Stomach (tissue), 9 donors: Measurements from ENCODE around the gene PTPRJ. TPM values are rescaled to one million over a fixed set of nuclear protein-coding genes. Genes with fewer than 3 reads are reported as not detected.
"Not testable (repeated sequence)": the region's sequence is repeated elsewhere in the genome, so short reads cannot be mapped to it uniquely, and the experiment has no call there.

Experiments
- DNase-seq, 2 donors: peaks; one replicate each; pipeline versions ENCODE4 v3.0.0 to v3.0.0-alpha.2; 2013 to 2019
- H3K27ac ChIP-seq, 5 donors: fragments of 200-600 bp in 4 of 5; sonication (generic) in 4 of 5; one replicate each; pipeline ENCODE4 v1.5.1; 2013 to 2019; ENCODE audit warnings: mild to moderate bottlenecking in 1 of 5, moderate library complexity in 1 of 5
- H3K27me3 ChIP-seq, 3 donors: fragments of 200-600 bp; sonication (generic); one replicate each; pipeline ENCODE4 v1.5.1; 2017 to 2019; ENCODE audit warnings: mixed run types in 1 of 3
- H3K36me3 ChIP-seq, 4 donors: fragments of 200-600 bp; sonication (generic); 1 replicate in 3 of 4; 2 replicates in 1 of 4; pipeline ENCODE4 v1.5.1; 2016 to 2019
- H3K4me1 ChIP-seq, 4 donors: fragments of 200-600 bp; sonication (generic); one replicate each; pipeline ENCODE4 v1.5.1; 2016 to 2019
- H3K4me3 ChIP-seq, 4 donors: fragments of 200-600 bp; sonication (generic) in 3 of 4; one replicate each; pipeline ENCODE4 v1.5.1; 2016 to 2019; ENCODE audit warnings: mild to moderate bottlenecking in 1 of 4
- H3K9me3 ChIP-seq, 4 donors: fragments of 200-600 bp; sonication (generic); one replicate each; pipeline ENCODE4 v1.5.1; 2016 to 2019
- EP300 ChIP-seq: sonication (generic); formaldehyde crosslinking; IDR thresholded peaks from one replicate; pipeline ENCODE4 v1.6.1; 2017; ENCODE audit warnings: antibody characterized with exemption
- POLR2A ChIP-seq, 4 donors: fragments of 450-650 bp; IDR thresholded peaks; one replicate each; pipeline ENCODE4 v1.6.1; 2016; ENCODE audit warnings: antibody characterized with exemption in 4 of 4, control low read depth in 2 of 4, mild to moderate bottlenecking in 1 of 4, moderate library complexity in 1 of 4
- POLR2AphosphoS5 ChIP-seq, 3 donors: sonication (generic); formaldehyde crosslinking; IDR thresholded peaks; one replicate each; pipeline ENCODE4 v1.6.1; 2016; ENCODE audit warnings: antibody characterized with exemption in 3 of 3
- WGBS, 5 donors: extraction: QIAGEN DNeasy Blood & Tissue Kit in 3 of 5; methylation state at CpG; one replicate each; pipeline versions ENCODE4 v1.1.5 to v1.1.7; 2013 to 2018; 5-methylcytosine and 5-hydroxymethylcytosine counted together
- intact Hi-C: fragments of 100-400 bp; cut with DNase I; formaldehyde crosslinking; loops from one replicate; pipeline ENCODE4 v1.15.1; 2023; ENCODE audit warnings: low total_unique reads
- polyA plus RNA-seq, 3 donors: library from polyadenylated mRNA; stranded (reverse); fragments of 200-250 nt; gene quantifications; one replicate each; pipeline ENCODE4 v1.2.3, GENCODE V29; 2013
- total RNA-seq, 5 donors: library from RNA; depleted of rRNA; stranded (reverse); fragments of >200 nt; gene quantifications; one replicate each; pipeline versions ENCODE4 v1.1.0 to v1.2.3, GENCODE V29; 2014 to 2016
- TF ChIP-seq, protein P1 (sequence below), 7 experiments: fragments of 450-650 bp in 4 of 7; fragments of 200-600 bp in 3 of 7; sonication (generic) in 3 of 7; IDR thresholded peaks; one replicate each; pipeline ENCODE4 v1.5.1; 2016 to 2019; ENCODE audit warnings: antibody characterized with exemption in 7 of 7, control low read depth in 2 of 7, mild to moderate bottlenecking in 1 of 7
- donor health status: healthy with polysubstance abuse.
- donor health status: Bipolar disorder and iron deficiency.
- donor health status: healthy.

The PTPRJ gene
- total and polyA plus RNA-seq, 8 donors: 2.6 to 351 (median 20.7) TPM

DNA sequence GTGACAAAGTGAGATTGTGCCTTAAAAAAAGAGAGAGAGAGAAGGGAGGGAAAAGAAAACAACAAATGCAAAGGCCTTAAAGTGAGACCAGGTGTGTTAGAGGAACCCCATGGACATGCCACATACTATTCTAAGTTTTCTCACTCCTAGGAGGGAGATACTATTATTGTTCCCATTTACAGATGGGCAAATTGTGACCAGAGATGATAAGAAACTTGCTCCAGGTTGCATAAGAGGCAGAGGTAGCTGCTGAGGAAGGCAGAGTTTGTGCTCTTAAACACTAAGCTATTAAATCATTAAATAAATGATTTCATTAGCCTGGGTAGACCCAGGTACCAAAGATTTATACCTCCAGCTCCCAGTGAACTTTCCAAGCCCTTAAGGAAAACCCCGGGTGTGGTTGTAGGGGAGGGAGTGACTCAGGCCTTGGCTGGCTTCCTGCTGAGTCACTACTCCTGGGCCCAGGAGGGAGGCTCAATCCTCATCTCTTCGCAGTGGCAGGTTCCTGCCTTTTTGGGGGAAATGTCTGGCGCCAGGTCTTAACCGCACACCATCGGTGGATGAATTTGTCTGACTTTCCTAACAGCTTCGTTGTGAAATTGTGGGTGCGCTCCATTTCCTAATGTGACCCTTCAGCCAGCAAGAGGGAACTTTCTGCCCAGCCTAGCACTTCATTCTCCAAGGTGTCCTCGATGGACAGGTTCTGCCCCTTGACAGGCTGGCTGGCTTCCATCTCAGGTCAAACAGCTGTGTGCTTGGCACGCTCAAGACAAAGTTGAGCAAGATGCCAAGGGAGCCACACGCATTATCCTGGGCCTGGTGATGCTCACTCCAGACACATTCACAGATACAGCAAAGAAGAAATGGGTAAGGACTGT is 33.4 kb upstream of the PTPRJ start:
- TF ChIP-seq POLR2AphosphoS5 (IDR thresholded peaks at IDR 0.05): peak in 2 of 3 donors; percentile 43 to 69
- TF ChIP-seq POLR2A (IDR thresholded peaks at IDR 0.05): no peak
- Histone ChIP-seq H3K27me3 (no peaks in the 10 kb centered on the region), H3K36me3 (no peaks in the 10 kb centered on the region), H3K9me3 (no peaks in the 10 kb centered on the region), H3K4me1 (peaks cover 0 to 34% (median 14%) of the 10 kb centered on the region in 4 donors), H3K4me3 (no peak overlapping the region), H3K27ac (peak overlapping the region; percentile 12 to 80 (median 32))
- intact Hi-C loops: no loop called here
- 31 to 41% (median 40%) methylated on average over 10 of the region's 10 CpGs for WGBS, 5 donors
- DNase-seq: peak; percentile 84

DNA sequence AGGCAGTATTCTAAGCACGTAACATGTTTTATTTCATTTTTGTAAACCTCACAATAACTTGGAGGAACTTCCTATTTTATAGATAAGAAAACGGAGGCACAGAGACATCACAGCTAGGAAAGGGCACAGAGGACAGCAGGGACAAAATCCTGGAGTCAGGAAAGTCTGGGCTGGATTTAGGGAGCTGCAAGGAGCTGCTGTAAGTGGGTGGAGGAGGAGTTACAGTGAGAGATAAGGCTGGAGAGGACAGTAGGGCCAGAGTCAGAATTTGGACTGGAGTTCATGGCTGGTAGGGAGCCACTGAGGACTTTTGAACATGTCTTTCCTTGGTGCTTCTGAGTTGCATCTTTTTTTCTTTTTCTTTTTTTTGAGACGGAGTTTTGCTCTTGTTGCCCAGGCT is 32.2 kb upstream of the PTPRJ start:
- 65 to 69% (median 66%) methylated on average over 3 of the region's 3 CpGs for WGBS, 5 donors
- H3K27ac ChIP-seq: peak overlapping the region in 1 of 5 donors; percentile 80
- no peaks in the 10 kb centered on the region for H3K36me3 ChIP-seq
- H3K9me3 ChIP-seq: no peaks in the 10 kb centered on the region
- H3K4me3 ChIP-seq: no peak overlapping the region
- DNase-seq: peak in 1 of 2 donors; percentile 12
- peaks cover 0 to 31% (median 14%) of the 10 kb centered on the region in 4 donors for H3K4me1 ChIP-seq
- intact Hi-C loops: no loop called here
- no peaks in the 10 kb centered on the region for H3K27me3 ChIP-seq
- TF ChIP-seq POLR2AphosphoS5 (IDR thresholded peaks at IDR 0.05) (no peak), EP300 (no peak), POLR2A (IDR thresholded peaks at IDR 0.05) (no peak)
- TF ChIP-seq, protein P1, sequence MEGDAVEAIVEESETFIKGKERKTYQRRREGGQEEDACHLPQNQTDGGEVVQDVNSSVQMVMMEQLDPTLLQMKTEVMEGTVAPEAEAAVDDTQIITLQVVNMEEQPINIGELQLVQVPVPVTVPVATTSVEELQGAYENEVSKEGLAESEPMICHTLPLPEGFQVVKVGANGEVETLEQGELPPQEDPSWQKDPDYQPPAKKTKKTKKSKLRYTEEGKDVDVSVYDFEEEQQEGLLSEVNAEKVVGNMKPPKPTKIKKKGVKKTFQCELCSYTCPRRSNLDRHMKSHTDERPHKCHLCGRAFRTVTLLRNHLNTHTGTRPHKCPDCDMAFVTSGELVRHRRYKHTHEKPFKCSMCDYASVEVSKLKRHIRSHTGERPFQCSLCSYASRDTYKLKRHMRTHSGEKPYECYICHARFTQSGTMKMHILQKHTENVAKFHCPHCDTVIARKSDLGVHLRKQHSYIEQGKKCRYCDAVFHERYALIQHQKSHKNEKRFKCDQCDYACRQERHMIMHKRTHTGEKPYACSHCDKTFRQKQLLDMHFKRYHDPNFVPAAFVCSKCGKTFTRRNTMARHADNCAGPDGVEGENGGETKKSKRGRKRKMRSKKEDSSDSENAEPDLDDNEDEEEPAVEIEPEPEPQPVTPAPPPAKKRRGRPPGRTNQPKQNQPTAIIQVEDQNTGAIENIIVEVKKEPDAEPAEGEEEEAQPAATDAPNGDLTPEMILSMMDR (IDR thresholded peaks at IDR 0.05): no peak

DNA sequence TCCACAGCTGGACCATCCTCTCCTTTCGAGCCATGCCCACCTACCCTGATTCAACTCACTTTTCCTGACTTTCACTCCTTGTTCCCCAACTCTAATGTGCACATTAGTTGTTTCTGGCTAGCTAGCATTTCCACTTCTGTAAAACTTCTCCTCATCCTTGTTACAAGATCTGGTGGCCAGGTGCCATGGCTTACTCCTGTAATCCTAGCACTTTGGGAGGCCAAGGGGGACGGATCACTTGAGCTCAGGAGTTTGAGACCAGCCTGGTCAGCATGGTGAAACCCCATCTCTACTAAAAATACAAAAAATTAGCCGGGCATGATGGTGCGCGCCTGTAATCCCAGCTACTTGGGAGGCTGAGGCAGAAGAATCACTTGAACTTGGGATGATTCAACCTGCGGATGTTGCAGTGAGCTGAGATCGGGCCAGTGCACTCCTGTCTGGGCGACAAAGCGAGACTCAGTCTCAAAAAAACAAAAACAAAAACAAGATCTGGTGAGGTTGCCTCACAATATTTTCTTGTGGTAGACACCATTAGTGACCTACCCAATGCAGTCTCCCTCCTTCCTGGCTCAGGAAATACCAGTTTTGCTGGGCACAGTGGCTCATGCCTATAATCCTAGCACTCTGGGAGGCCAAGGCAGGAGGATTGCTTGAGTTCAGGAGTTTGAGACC is 31.2 kb upstream of the PTPRJ start:
- H3K4me3 ChIP-seq, H3K9me3 ChIP-seq, H3K27me3 ChIP-seq, H3K36me3 ChIP-seq, DNase-seq, intact Hi-C loops, H3K27ac ChIP-seq: not testable (repeated sequence)
- WGBS, 5 donors: 73 to 87% (median 80%) methylated on average over 9 of the region's 9 CpGs
- peaks cover 0 to 31% (median 14%) of the 10 kb centered on the region in 4 donors for H3K4me1 ChIP-seq

DNA sequence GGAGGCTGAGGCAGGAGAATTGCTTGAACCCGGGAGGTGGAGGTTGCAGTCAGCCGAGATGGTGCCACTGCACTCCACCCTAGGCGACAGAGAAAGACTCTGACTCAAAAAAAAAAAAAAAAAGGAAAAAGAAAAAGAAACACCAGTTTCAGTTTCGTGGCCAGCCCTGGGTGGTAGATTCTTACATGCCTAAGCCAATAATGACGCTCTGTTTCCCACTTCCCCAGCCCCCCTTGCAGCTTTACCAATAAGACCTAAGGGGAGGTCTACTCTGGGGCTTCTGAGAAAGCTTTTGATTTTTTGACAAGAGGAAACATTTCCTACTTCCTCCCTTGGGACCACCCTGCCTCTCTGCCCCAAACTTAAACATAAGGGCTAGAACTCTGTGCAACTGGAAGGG is 30.0 kb upstream of the PTPRJ start:
- H3K27ac ChIP-seq: no peak overlapping the region
- 58 to 77% (median 67%) methylated on average over 5 of the region's 5 CpGs for WGBS, 5 donors
- H3K4me3 ChIP-seq: no peak overlapping the region
- no peaks in the 10 kb centered on the region for H3K36me3 ChIP-seq
- no peaks in the 10 kb centered on the region for H3K27me3 ChIP-seq
- peaks cover 0 to 31% (median 14%) of the 10 kb centered on the region in 4 donors for H3K4me1 ChIP-seq
- intact Hi-C loops: no loop called here
- H3K9me3 ChIP-seq: no peaks in the 10 kb centered on the region
- peak in 1 of 2 donors; percentile 70 for DNase-seq
- TF ChIP-seq EP300: no peak
- no peak for TF ChIP-seq POLR2AphosphoS5 (IDR thresholded peaks at IDR 0.05)
- TF ChIP-seq, protein P1 (IDR thresholded peaks at IDR 0.05): no peak
- no peak for TF ChIP-seq POLR2A (IDR thresholded peaks at IDR 0.05)

DNA sequence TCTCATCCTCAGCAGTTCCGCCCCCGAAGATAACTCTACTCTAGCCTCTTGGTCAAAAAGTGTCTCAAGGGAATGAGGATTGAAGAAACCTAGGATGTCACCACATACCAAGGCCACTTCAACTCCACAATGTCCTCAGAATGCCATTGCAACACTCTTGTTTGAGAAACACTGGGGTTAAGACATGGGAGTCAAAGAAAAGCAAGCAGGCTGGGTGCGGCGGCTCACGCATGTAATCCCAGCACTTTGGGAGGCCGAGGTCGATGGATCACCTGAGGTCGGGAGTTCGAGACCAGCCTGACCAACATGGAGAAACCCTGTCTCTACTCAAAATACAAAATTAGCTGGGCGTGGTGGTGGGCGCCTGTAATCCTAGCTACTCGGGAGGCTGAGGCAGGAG is 28.9 kb upstream of the PTPRJ start:
- H3K4me1 ChIP-seq: peaks cover 0 to 24% (median 11%) of the 10 kb centered on the region in 4 donors
- DNase-seq, H3K9me3 ChIP-seq, H3K27me3 ChIP-seq, H3K27ac ChIP-seq, H3K36me3 ChIP-seq, intact Hi-C loops, H3K4me3 ChIP-seq: not testable (repeated sequence)
- 91 to 98% (median 96%) methylated on average over 12 of the region's 12 CpGs for WGBS, 5 donors
